Panc1 (cell line): Measurements from ENCODE around the gene TMEM8B. TPM values are rescaled to one million over a fixed set of nuclear protein-coding genes. Genes with fewer than 3 reads are reported as not detected.

Source experiments
- ATAC-seq: fragments of 200-7000 bp; cut with Tn5 transposase; 2 replicates; pipeline ENCODE4 v1.9.1; 2020; ENCODE audit warnings: mild to moderate bottlenecking, moderate library complexity
- Bru-seq: library from RNA; stranded (reverse); fragments of 400-500 nt; gene quantifications from one replicate; lab custom pipeline; 2021; lab: Mats Ljungman, UMichigan
- BruChase-seq, 2 experiments: library from RNA; stranded (reverse); fragments of 400-500 nt; gene quantifications; one replicate each; lab custom pipeline; 2021; lab: Mats Ljungman, UMichigan
- BruUV-seq: library from RNA; stranded (reverse); fragments of 400-500 nt; replicated peaks from 2 replicates; lab custom pipeline; 2021; lab: Mats Ljungman, UMichigan
- CTCF ChIA-PET: fragments of 300-600 bp; sonication (Branson Sonifier 250); formaldehyde crosslinking; loops from one replicate; lab custom pipeline; 2022; ENCODE audit warnings: antibody characterized with exemption; lab: Charles Lee
- POLR2A ChIA-PET: fragments of 300-600 bp; sonication (Branson Sonifier 250); formaldehyde crosslinking; loops from one replicate; lab custom pipeline; 2022; ENCODE audit warnings: antibody characterized with exemption; lab: Charles Lee
- DNase-seq: peaks from one replicate; pipeline ENCODE4 v3.0.0-alpha.2; 2010; ENCODE audit warnings: low read depth, low spot score
- H3K27ac ChIP-seq: 2 replicates; pipeline ENCODE4 v1.5.1; 2011; ENCODE audit warnings: mild to moderate bottlenecking, low read length, inconsistent platforms
- H3K27me3 ChIP-seq: fragments of 200-500 bp; sonication (Bioruptor generic); 2 replicates; pipeline ENCODE4 v1.6.0; 2014; ENCODE audit warnings: low read length, inconsistent platforms; ENCODE audit not compliant: control insufficient read depth, insufficient read depth
- H3K36me3 ChIP-seq: fragments of 200-500 bp; sonication (Bioruptor generic); 2 replicates; pipeline ENCODE4 v1.5.1; 2014; ENCODE audit warnings: inconsistent platforms, mild to moderate bottlenecking, low read length, moderate library complexity; ENCODE audit not compliant: control insufficient read depth, insufficient read depth
- H3K4me1 ChIP-seq: 2 replicates; pipeline ENCODE4 v1.5.1; 2011; ENCODE audit warnings: inconsistent platforms, mild to moderate bottlenecking, low read length, moderate library complexity; ENCODE audit not compliant: control insufficient read depth, insufficient read depth
- H3K4me3 ChIP-seq, 2 experiments: 2 replicates each; pipeline ENCODE4 v1.5.1; 2011 to 2012; ENCODE audit warnings: low read depth in 2 of 2, low read length in 2 of 2, mild to moderate bottlenecking in 2 of 2, inconsistent platforms in 1 of 2, moderate library complexity in 1 of 2
- H3K9me3 ChIP-seq: fragments of 200-500 bp; sonication (Bioruptor generic); 2 replicates; pipeline ENCODE4 v1.5.1; 2014; ENCODE audit warnings: low read depth, mild to moderate bottlenecking, inconsistent platforms, low read length, moderate library complexity; ENCODE audit not compliant: control insufficient read depth, insufficient read depth
- CTCF ChIP-seq: fragments of 450-650 bp; IDR thresholded peaks from 2 replicates; pipeline ENCODE4 v1.5.1; 2017; ENCODE audit warnings: mild to moderate bottlenecking
- POLR2AphosphoS5 ChIP-seq: IDR thresholded peaks from 2 replicates; pipeline ENCODE4 v1.6.1; 2012; ENCODE audit warnings: mild to moderate bottlenecking, low read depth, low read length, moderate library complexity
- REST ChIP-seq, 2 experiments: IDR thresholded peaks; 2 replicates each; pipeline ENCODE4 v1.6.1; 2011 to 2012; ENCODE audit warnings: low read depth in 2 of 2, control low read depth in 1 of 2, low read length in 1 of 2, mild to moderate bottlenecking in 1 of 2, moderate library complexity in 1 of 2; ENCODE audit not compliant: insufficient read depth in 1 of 2
- SIN3A ChIP-seq: IDR thresholded peaks from 2 replicates; pipeline ENCODE4 v1.6.1; 2012; ENCODE audit warnings: low read depth, mild to moderate bottlenecking, low read length, moderate library complexity, borderline replicate concordance; ENCODE audit not compliant: insufficient read depth
- TCF7L2 ChIP-seq: IDR thresholded peaks from 2 replicates; pipeline ENCODE4 v1.6.1; 2011; ENCODE audit warnings: mild to moderate bottlenecking, low read depth, low read length, inconsistent platforms
- in situ Hi-C: cut with HindIII; loops from 2 replicates; pipeline ENCODE4 v1.10.0; 2016; ENCODE audit warnings: low sequenced_read_pairs, low pct_unique_long_range_greater_than_20kb
- intact Hi-C: fragments of 100-400 bp; cut with micrococcal nuclease; formaldehyde crosslinking; loops from one replicate; pipeline ENCODE4 v1.10.0; 2022; ENCODE audit not compliant: unreplicated experiment
- long read RNA-seq: library from polyadenylated mRNA; unstranded; transcript quantifications from one replicate; pipeline ENCODE4 v2.0.0, GENCODE V29; 2021; ENCODE audit not compliant: unreplicated experiment
- polyA plus RNA-seq: library from polyadenylated mRNA; unstranded; fragments of >200 nt; gene quantifications from one replicate; pipeline ENCODE4 v1.2.1, GENCODE V29; 2012; ENCODE audit warnings: missing spikeins; ENCODE audit not compliant: insufficient read length
- total RNA-seq: library from RNA; stranded (reverse); gene quantifications from one replicate; pipeline ENCODE4 v1.2.1, GENCODE V29; 2021; ENCODE audit not compliant: unreplicated experiment

The TMEM8B gene
- total RNA-seq (7.9 TPM), Bru-seq, nascent RNA (percentile 39 among the genes with signal in this experiment), BruChase-seq, experiment 1, labeled RNA remaining after a 2-hour chase (percentile 43 among the genes with signal in this experiment), BruChase-seq, experiment 2, labeled RNA remaining after a 6-hour chase (percentile 42 among the genes with signal in this experiment)
- polyA plus RNA-seq = 13.5 TPM
- long read RNA-seq, partial matches to known transcripts = 6 of 12 reads
- long read RNA-seq, other reads (novel, unspliced or antisense) = 6 of 12 reads

- Histone ChIP-seq H3K9me3 (no peaks in the 10 kb centered on the region), H3K27ac (peak within 1 kb of the TSS; percentile 72)
- in situ Hi-C loops = no loop called here
Measured at GRCh38 chr9:35829084-35829763, at the start of gene TMEM8B. TMEM8B (plus strand) TSS chr9:35829228; CDS start chr9:35829448, 220 bp downstream.

More at GRCh38 chr9:35829084-35829763, at the start of gene TMEM8B:
- ChIA-PET CTCF (interaction anchor here (0.6 to 0.7 kb wide), 3 partner anchors 14 to 218 kb away, joined by 3 to 4 read pairs (median 4); no protein-coding TSS in a partner anchor), POLR2A (no interaction called here)
- intact Hi-C loops = no loop called here
- Histone ChIP-seq H3K4me1 (peaks cover 4% of the 10 kb centered on the region; the same call in 1 of the 2 replicates), H3K27me3 (no peaks in the 10 kb centered on the region), H3K4me3 (peak within 1 kb of the TSS; percentile 72 to 85), H3K36me3 (no peaks in the 10 kb centered on the region)
- BruUV-seq = no TSS peak
- ATAC-seq (peak; percentile 96), DNase-seq (no peak)
- no peak for TF ChIP-seq TCF7L2
- no peak for TF ChIP-seq CTCF
- TF ChIP-seq POLR2AphosphoS5 = 0 out of 2 replicates have a peak, but pooled peaks have one; percentile 38
- no peak for TF ChIP-seq REST (IDR thresholded peaks at IDR 0.05; ENCODE audit: insufficient read depth in 1 of 2, low read depth in 2 of 2, low read length in 1 of 2)
- peak; percentile 71; the same call in 1 of the 2 replicates for TF ChIP-seq SIN3A
